Measurements from ENCODE around the gene EPG5.
"Not testable (repeated sequence)": the region's sequence is repeated elsewhere in the genome, so short reads cannot be mapped to it uniquely, and the experiment has no call there.

DNA sequence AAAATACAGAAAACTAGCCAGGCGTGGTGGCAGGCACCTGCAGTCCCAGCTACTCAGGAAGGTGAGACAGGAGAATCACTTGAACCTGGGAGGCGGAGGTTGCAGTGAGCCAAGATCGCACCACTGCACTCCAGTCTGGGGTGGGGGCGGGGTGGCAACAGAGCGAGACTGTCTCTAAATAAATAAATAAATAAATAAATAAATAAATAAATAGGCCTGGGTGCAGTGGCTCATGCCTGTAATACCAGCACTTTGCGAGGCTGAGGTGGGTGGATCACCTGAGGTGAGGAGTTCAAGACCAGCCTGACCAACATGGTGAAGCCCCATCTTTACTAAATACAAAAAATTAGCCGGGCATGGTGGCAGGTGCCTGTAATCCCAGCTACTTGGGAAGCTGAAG lies 7.6 kb downstream of the EPG5 start:
- TF ChIP-seq, protein P1, sequence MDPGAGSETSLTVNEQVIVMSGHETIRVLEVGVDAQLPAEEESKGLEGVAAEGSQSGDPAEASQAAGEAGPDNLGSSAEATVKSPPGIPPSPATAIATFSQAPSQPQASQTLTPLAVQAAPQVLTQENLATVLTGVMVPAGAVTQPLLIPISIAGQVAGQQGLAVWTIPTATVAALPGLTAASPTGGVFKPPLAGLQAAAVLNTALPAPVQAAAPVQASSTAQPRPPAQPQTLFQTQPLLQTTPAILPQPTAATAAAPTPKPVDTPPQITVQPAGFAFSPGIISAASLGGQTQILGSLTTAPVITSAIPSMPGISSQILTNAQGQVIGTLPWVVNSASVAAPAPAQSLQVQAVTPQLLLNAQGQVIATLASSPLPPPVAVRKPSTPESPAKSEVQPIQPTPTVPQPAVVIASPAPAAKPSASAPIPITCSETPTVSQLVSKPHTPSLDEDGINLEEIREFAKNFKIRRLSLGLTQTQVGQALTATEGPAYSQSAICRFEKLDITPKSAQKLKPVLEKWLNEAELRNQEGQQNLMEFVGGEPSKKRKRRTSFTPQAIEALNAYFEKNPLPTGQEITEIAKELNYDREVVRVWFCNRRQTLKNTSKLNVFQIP (CRISPR knock-in tag; IDR thresholded peaks at IDR 0.05; ENCODE audit: borderline replicate concordance, low read depth) = not testable (repeated sequence)
- TF ChIP-seq, protein P2, sequence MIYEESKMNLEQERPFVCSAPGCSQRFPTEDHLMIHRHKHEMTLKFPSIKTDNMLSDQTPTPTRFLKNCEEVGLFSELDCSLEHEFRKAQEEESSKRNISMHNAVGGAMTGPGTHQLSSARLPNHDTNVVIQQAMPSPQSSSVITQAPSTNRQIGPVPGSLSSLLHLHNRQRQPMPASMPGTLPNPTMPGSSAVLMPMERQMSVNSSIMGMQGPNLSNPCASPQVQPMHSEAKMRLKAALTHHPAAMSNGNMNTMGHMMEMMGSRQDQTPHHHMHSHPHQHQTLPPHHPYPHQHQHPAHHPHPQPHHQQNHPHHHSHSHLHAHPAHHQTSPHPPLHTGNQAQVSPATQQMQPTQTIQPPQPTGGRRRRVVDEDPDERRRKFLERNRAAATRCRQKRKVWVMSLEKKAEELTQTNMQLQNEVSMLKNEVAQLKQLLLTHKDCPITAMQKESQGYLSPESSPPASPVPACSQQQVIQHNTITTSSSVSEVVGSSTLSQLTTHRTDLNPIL (CRISPR knock-in tag; IDR thresholded peaks at IDR 0.05; ENCODE audit: low read depth) = not testable (repeated sequence)
- TF ChIP-seq, protein P3, sequence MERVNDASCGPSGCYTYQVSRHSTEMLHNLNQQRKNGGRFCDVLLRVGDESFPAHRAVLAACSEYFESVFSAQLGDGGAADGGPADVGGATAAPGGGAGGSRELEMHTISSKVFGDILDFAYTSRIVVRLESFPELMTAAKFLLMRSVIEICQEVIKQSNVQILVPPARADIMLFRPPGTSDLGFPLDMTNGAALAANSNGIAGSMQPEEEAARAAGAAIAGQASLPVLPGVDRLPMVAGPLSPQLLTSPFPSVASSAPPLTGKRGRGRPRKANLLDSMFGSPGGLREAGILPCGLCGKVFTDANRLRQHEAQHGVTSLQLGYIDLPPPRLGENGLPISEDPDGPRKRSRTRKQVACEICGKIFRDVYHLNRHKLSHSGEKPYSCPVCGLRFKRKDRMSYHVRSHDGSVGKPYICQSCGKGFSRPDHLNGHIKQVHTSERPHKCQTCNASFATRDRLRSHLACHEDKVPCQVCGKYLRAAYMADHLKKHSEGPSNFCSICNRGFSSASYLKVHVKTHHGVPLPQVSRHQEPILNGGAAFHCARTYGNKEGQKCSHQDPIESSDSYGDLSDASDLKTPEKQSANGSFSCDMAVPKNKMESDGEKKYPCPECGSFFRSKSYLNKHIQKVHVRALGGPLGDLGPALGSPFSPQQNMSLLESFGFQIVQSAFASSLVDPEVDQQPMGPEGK (CRISPR knock-in tag; IDR thresholded peaks at IDR 0.05; ENCODE audit: borderline replicate concordance) = not testable (repeated sequence)
- TF ChIP-seq ESRRG, ZFP30, RARB, ZFP3, ISL1, ZNF8, SNAI2 (CRISPR knock-in tag; IDR thresholded peaks at IDR 0.05): not testable (repeated sequence)

Data from SK-N-SH treated with all-trans-retinoic acid at 6 μM for 48 hours (cell line).